ENCODE data around the gene P2RY8.
"Not testable (repeated sequence)": the region's sequence is repeated elsewhere in the genome, so short reads cannot be mapped to it uniquely, and the experiment has no call there.

The P2RY8 gene

GRCh38 chrX:1545776-1546408, 8.9 kb upstream of the P2RY8 start:
- no peak for DNase-seq (ENCODE audit: low spot score)

GRCh38 chrX:1542994-1543725, 6.2 kb upstream of the P2RY8 start:
- no peak for DNase-seq (ENCODE audit: low spot score)

- not testable (repeated sequence) for DNase-seq (ENCODE audit: low spot score)
These were observed 2.2 kb upstream of the P2RY8 start for GRCh38 chrX:1539146-1539545.

- DNase-seq (ENCODE audit: low spot score): not testable (repeated sequence)
These were observed 718 bp upstream of the P2RY8 start for GRCh38 chrX:1537716-1538090.

- no peak for DNase-seq (ENCODE audit: low spot score)
These were observed 314 bp downstream of the P2RY8 start for GRCh38 chrX:1536712-1537030.

- no peak for DNase-seq (ENCODE audit: low spot score)
These were observed 1.5 kb downstream of the P2RY8 start for GRCh38 chrX:1535241-1536041.

- DNase-seq (ENCODE audit: low spot score): no peak
These were observed 2.5 kb downstream of the P2RY8 start for GRCh38 chrX:1534301-1535168.

GRCh38 chrX:1533058-1533457, 3.9 kb downstream of the P2RY8 start:
- DNase-seq (ENCODE audit: low spot score): no peak

- no peak for DNase-seq (ENCODE audit: low spot score)
These were observed 5.7 kb downstream of the P2RY8 start for GRCh38 chrX:1531096-1531890.

GRCh38 chrX:1529756-1530155, 7.2 kb downstream of the P2RY8 start:
- no peak for DNase-seq (ENCODE audit: low spot score)

- no peak for DNase-seq (ENCODE audit: low spot score)
These were observed 7.7 kb downstream of the P2RY8 start for GRCh38 chrX:1529328-1529727.

GRCh38 chrX:1528884-1529203, 8.1 kb downstream of the P2RY8 start:
- no peak for DNase-seq (ENCODE audit: low spot score)

- DNase-seq (ENCODE audit: low spot score): no peak
These were observed 8.7 kb downstream of the P2RY8 start for GRCh38 chrX:1528186-1528883.

GRCh38 chrX:1527457-1527856, 9.5 kb downstream of the P2RY8 start:
- DNase-seq (ENCODE audit: low spot score): no peak

GRCh38 chrX:1526565-1526964, 10.4 kb downstream of the P2RY8 start:
- no peak for DNase-seq (ENCODE audit: low spot score)

- no peak for DNase-seq (ENCODE audit: low spot score)
These were observed 11.2 kb downstream of the P2RY8 start for GRCh38 chrX:1525583-1526355.

GRCh38 chrX:1524874-1525582, 12.0 kb downstream of the P2RY8 start:
- no peak for DNase-seq (ENCODE audit: low spot score)

GRCh38 chrX:1522905-1523304, 14.1 kb downstream of the P2RY8 start:
- DNase-seq (ENCODE audit: low spot score): not testable (repeated sequence)

GRCh38 chrX:1521459-1521956, 15.5 kb downstream of the P2RY8 start:
- no peak for DNase-seq (ENCODE audit: low spot score)
